GM15510 (cell line): Measurements from ENCODE around the gene ADAD2.

Source experiments
- POLR2A ChIP-seq: IDR thresholded peaks from 3 replicates; pipeline ENCODE4 v1.6.1; 2011; ENCODE audit warnings: borderline replicate concordance; ENCODE audit not compliant: insufficient read length; ENCODE audit errors: extremely low read depth

ADAD2 gene

GRCh38 chr16:84241778-84242177 lies 50.8 kb downstream of the ADAD2 start:
- no peak for TF ChIP-seq POLR2A

GRCh38 chr16:84242839-84243238 lies 51.9 kb downstream of the ADAD2 start:
- TF ChIP-seq POLR2A, result no peak

- TF ChIP-seq POLR2A, result no peak
Measured at GRCh38 chr16:84243732-84244131, 52.8 kb downstream of the ADAD2 start.

DNA sequence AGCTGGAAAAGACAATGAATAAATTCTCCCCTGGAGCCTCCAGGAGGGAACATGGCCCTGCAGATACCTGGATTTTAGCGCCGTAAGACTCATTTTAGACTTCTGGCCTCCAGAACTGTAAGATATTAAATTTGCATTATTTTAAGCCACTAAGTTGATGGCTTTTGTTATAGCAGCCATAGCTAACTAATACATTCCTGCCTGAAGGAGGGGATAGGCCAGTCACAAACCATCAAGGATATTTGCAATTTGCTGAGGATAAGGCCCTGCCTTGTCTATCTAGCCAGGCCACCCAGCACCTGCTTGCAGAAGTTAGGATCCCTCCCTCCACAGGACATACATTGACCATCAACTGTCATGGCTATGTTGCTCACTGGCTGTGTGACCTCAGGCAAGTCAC lies 53.8 kb downstream of the ADAD2 start:
- TF ChIP-seq POLR2A, result no peak

DNA sequence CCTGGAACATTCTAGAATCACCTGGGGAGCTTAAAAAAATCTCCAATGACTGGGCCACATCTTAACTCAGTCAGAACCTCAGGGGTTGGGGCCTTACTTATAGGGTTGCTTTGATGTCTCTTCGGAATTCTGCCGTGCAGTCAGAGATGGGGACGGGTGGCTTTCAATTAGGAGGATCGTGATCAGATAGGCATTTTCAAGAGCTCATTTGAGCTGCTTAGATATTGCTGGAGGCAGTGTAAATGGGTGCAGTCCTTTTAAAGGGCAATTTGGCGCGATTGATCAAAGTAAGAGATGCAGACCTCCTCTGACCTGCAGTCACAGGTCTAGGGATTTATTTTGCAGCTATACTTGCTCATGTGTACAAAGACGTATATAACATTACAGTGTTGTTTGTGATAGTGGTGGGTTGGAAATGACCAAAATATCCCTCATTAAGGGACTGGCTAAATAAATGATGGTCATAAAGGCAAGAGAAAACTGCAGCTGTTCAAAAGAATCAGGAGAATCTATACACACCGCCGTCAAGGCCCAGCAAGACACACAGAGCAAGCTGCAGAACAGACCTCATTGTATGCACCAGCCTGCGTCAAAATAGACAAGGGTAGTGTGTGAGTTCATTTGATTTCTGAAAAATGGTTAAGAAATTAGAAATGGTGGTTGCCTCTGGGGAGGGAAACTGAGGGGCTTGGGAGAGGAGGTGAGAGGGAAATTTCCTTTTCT lies 55.2 kb downstream of the ADAD2 start:
- no peak for TF ChIP-seq POLR2A

- TF ChIP-seq POLR2A, result no peak
Measured at GRCh38 chr16:84246679-84247077, 55.7 kb downstream of the ADAD2 start.
